GM19455 (cell line): ENCODE results near the gene TTC1.
"Not testable (repeated sequence)": the region's sequence is repeated elsewhere in the genome, so short reads cannot be mapped to it uniquely, and the experiment has no call there.

Experiments used
- ATAC-seq: cut with Tn5 transposase; IDR thresholded peaks from one replicate; pipeline ENCODE4 v1.9.1; 2021; ENCODE audit not compliant: unreplicated experiment

The TTC1 gene, protein sequence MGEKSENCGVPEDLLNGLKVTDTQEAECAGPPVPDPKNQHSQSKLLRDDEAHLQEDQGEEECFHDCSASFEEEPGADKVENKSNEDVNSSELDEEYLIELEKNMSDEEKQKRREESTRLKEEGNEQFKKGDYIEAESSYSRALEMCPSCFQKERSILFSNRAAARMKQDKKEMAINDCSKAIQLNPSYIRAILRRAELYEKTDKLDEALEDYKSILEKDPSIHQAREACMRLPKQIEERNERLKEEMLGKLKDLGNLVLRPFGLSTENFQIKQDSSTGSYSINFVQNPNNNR

DNA sequence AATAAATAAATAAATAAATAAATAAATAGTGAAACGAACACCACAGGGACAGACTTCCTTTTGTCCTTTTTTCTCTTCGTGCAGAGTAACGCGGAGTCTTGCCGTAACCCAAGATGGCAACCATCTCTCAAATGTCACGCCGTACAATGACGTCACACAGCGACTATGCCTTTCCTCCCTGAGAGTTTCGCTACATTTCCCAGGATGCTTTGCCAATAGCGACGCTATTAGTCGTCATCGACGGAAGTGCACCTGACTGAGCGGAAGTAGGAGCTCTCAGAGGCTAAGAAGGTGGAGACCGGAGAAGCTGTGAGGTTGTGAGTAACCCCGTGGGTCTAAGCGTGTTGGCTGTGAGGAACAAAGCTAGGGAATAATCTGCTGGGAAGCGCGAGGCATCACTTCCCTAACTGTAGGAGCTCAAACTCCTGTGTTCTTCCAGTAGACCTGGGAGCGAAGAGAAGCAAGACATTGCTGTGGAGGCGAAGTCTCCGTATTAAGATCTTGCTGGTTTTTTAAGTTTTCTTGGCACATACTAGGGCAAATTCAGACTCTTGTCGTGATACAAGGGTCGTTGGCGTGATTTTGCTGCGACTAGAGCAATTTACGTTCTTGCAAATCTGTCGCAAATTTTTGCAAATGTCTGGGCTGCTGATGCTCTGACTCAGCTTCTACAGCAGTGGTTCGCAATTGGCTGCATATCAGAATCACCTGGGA is at the start of gene TTC1:
Gene TTC1, plus strand, starts transcription at position 263 of the 714 bp plus-strand sequence. CDS start 1,390 bp downstream, outside the sequence.
- peak; percentile 99 for ATAC-seq

DNA sequence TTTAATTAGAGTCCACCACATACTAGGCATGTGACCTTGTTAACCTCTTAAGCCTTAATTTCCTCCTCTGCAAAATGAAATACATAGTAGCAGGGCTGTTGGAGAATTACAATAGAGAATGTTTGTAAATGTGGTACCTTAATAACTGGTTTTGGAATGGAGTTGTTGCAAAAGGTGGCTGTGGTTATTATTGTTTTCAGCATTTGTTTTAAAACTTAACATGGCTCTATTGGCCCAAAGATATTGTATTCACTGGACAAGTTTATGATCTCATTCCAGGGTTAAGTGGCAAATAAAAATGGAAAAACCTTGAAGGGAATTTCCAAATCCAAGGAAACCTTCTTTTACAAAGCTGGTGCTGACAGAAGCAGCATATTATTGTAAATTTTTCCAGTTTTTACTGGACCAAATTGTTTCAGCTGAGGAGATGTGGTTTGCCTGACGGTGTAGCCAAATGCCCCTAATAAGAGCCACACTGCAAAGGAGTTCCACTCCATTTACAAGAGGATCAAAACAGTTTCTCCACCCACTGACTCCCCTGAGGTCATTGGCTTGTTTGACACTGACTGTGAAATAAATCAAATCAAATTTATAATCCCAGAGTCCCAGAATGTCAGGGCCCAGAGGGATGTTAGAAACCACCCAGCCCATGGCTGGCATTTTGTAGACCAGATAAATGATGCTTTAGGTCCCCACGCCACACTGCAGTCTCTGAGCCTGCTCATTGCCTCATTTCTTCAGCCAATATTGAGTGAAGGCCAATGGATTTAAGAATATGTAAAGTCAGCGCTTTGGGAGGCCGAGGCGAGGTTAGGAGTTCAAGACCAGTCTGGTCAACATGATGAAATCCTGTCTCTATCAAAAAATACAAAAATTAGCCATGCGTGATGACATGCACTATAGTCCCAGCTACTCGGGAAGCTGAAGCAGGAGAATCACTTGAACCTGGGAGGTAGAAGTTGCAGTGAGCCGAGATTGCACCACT is 47.5 kb upstream of the TTC1 start:
- no peak for ATAC-seq

DNA sequence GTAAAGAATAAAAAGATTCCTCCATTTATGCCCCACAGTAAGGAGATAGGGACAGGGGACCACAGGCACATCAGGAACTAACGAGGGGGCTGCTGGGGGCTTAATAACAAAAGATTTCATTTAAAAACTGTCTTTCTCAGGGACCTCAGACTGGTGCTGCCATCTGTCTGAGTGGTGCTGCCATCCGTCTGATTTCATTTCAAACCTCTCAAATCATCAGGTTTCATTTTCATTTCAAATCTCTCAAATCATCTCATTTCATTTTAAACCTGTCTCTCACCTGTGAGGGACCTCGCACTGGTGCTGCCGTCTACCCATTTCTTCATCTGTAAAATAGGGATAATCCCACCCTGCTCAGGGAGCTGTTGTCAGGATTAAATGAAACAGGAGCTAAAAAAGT is 46.7 kb upstream of the TTC1 start:
- ATAC-seq = no peak

DNA sequence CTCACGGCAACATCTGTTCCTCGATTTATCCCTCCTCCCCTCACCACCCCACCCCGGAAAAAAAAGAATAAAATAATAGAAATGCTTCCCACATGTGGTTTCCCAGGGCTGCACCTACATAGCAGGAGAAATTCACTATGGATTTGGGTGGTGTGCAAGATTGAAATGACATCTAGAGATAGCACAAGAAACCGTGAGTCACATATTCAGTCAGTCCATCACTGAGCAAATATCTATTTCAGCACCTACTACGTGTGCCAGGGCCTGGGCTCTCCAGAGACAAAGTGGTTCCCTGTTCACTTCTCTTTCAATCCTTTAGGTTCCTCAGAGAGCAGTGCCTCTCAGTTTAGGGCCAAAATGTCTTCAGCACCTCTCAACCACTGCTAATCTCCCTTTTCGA is 45.0 kb upstream of the TTC1 start:
- ATAC-seq = no peak

DNA sequence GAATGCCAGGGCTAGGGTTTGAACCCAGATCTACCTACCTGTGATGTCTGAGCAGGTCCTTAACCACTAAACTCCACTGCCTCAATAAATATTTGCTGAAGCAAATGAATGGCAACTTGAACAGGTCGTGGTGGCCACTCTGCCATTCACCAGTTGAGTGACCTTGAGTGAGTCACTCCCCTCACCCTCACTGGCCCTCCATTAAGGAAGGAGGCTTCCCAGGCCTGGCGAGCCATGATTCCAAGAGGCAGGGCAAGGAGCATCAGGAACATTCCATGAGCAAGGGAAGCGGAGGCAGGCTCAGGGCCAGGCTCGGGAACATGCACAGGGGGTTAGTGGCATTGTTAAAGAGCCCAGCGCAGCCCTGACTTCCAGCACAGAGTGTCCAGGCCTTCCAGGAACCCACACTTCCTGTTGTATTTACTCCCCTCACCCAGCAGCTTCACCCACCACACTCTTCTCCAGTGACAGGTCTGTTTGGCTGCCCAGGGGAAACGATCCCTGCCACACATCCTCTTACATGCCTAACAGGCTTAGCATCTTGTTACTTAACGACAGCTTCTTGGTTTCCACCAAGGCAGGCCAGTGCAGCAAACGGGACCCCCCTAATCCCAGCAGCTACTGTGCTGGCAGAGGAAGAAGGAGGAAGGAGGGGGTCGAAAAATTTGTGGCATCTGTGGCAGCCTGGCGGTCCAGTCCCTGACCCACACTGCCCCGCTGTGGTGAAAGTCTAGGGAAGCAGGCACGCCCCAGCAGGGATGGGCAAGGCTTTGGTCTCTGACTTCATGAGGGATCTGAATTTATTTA is 43.7 kb upstream of the TTC1 start:
- no peak for ATAC-seq

DNA sequence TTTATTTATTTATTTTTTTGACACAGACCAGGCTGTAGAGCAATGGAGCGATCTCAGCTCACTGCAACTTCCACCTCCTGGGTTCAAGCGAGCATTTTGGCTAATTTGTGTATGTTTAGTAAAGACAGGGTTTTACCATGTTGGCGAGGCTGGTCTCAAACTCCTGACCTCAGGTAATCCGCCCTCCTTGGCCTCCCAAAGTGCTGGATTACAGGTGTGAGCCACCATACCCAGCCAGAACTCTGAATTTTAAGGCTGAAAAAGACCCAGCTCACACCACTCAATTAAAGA is 43.2 kb upstream of the TTC1 start:
- ATAC-seq = not testable (repeated sequence)

DNA sequence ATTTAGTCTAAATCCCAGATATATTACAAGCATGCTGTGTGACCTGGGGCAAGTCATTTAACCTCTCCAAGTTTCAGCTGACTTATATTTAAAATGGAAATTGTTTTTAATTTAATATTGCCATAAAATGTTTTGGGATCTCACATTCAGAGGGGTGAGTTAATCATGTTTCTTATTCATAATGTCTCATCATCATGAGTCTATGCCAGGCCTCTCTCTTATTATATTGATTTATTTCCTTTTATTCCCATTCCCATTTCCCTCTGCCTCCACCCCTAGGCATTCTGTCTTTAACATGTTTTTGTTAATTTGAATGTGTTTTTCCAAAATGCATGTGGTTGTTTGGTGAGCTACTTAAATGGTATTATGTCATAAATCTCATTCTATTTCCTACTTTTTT is 39.0 kb upstream of the TTC1 start:
- no peak for ATAC-seq

DNA sequence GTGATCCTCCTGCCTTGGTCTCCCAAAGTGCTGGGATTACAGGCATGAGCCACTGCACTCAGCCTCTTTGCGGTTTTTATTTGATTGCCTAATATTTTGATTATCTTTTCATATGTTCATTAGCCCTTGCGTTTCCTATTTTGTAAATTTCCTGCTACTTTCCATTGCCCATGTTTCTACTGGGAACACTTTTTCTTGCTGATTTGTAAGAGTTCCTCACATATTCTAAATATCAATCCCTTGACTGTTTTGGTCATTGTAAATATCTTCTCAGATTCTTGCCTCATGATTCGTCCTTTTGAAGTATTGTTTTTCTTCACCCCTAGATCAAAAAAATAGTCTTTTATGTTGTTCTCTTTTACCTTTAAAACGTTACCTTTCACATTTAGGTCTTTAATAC is 37.9 kb upstream of the TTC1 start:
- ATAC-seq = no peak

DNA sequence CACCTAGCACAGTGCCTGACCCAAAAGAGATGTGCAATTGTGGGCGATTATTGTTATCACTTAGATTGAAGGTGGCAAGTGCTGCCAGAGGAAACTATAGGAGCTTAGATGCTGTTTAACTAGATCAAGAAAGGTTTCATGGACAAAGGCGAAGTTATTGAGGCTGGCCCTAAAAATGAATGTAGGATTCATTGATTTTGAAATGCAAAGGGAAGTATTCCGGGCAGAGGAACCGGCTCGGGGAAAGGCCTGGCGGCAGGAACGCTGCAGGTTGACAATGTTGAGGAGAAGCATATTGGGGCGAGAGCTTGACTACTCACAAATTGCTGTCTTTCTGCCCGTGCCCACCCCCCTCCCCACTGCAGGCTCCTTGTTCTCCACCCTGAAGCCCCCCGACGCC is 37.4 kb upstream of the TTC1 start:
- no peak for ATAC-seq

DNA sequence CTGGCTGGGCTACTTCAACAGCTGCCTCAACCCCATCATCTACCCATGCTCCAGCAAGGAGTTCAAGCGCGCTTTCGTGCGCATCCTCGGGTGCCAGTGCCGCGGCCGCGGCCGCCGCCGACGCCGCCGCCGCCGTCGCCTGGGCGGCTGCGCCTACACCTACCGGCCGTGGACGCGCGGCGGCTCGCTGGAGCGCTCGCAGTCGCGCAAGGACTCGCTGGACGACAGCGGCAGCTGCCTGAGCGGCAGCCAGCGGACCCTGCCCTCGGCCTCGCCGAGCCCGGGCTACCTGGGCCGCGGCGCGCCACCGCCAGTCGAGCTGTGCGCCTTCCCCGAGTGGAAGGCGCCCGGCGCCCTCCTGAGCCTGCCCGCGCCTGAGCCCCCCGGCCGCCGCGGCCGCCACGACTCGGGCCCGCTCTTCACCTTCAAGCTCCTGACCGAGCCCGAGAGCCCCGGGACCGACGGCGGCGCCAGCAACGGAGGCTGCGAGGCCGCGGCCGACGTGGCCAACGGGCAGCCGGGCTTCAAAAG is 36.9 kb upstream of the TTC1 start:
- no peak for ATAC-seq

DNA sequence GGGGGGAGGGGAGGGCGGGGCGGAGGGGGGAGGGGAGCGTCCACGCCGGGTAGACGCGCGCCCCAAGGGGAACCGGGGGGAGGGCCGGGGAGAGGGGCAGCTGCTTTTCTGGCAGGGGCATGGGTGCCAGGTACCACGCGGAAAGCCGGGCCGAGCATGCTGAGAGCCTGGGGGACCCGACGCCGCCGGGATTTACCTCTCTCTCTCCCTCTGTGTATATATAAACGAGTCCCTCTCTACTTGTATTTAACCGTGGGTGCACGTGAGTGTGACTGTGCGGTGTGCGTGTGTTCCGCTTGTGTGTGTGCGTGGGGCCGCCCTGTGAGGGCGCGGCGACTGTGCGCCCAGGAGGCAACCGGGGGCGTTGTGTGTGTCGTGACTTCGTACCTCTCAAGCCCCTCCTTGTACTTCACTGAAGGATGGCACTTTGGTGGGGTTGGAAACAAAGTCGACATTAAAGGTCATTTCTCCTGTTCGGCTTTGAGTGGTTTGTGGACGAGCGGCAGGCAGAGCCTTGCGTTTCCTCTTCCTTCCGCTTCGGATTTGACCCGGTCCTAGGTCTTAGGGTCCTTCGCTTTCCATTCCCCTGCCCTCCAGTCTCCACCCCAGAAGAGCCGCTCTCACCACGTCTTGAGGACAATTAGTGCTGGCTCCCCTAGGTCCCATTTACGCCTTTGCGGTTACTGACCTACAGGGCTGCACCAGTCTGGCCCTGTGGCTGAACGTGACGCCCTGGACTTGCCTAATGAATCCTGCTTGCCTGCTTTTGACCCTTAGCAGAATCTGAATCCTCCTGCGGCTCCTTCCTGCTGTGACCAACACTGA is 36.2 kb upstream of the TTC1 start:
- ATAC-seq = no peak

DNA sequence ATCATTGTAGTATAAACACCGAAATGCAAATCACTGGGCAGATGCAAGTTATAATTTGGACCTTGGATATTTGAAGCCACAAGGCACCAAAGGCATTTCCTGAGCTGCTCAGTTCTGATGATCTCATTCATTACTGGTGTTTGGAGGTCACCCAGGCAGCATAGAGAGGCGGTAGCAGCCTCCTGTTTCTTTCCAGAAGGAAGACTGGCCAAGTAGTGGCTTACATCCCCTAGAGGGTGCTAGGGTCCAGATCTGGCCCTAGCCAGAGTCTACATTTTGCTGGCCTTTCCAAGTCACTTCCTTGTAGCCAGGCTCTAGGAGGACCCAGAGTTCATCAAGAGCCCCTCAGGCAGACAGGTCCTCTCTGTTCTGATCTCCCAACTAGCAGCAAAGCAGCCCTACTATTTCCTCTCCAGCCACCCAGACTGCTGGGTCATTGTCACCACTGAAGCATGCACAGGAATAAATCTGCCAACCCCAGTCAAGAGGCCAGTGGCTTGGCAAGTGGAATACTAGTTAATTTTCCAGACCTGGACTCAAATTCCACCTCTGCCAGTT is 33.4 kb upstream of the TTC1 start:
- ATAC-seq = no peak

DNA sequence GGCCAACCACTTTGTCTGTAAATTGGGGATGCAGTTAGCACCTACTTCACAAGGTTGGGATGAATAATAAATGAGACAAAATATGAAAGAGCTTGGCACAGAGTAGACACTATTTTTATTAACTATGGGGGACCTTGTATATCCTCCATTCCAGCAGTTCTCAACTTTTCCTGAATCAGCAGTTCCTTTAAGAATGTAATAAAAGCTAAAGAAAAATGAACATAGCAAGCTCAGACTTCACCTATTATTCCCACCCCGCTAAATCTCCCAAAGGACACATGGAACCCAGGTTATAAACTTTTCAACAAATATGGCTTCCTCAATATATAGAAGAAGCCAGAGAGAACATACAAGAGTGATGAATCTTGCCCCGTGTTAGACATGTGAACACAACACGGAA is 32.0 kb upstream of the TTC1 start:
- no peak for ATAC-seq

DNA sequence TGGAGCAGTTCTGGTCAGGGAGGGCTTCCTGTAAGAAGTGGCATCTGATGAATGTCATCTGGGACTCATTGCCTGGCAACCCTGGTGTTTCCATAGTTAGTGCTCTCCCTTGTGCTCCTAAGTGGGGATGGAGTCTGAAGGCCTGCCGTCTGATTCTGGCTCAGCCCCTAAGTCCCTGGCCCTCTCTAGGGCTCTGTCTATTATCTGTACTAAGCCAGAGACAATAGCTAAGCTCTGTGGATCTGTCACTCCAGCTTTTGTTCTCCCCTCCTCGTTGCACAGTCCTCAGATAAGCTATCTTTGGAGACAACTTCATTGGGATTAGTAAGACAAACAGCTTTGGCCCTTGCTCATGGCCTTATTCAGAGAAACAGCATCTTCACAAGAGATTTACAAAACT is 30.6 kb upstream of the TTC1 start:
- no peak for ATAC-seq

DNA sequence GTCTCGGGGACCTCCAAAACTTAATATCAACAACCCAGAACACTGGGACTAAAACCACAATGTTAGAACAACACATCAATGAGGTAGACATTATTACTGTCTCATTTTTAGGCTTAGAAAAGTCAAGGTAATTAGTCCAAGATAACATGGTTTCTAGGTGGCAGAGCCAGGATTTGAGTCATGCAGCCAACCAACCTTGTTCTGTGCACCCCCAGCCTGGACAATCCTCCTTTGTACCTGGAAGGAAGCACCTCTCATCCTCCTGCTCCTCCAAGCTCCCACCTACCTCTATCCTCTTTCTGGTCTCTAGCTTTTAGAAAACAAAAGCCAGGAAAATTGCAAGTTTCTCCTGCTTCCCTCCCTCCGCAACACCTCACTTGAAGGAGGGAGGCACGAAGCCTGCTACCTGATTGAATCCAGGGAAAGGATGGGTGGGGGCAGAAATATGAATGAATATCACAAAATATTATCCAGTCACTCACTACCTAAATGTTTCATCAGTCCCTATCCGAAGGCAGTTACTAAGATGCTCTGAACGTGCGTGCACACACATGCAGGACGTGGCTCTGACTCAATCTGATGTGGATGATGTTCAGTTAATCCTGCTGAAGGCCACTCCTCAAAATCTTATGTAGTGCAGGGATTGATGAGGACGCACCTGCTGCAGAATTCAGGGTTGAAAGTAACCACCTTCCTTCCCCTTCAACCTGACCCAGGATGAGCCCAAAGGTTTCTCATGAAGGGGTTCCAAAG is 26.3 kb upstream of the TTC1 start:
- ATAC-seq = no peak

DNA sequence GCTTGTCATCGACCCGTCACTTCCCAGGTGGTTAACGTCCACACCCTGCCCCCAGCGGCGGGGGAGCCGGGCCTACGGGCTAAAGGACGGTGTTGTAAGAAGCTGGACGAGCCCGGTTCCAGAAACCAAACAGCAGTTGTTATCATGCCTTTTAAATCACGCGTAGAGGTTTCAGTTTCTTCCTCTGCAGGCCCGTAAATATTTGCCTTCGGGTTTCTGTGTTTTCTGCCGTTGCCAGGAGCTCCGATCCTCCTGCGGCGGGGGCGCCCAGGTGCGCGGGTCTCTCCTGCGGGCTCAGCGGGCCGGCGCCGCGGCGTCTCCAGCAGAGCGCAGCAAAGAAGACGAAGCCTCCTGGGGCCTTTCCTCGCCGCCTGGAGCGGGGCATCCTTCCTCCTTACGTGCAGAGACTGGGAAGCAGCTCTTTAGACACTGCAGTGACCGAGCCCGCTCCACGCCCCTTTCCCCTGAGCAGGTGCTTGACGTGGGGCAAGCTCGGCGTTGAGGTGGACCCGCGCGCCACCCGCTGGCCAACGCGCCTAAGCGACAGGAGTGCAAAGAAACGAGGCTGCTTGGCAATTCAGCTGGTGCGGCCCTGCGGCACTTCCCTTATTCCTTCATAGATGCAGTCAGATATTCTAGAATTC is 21.8 kb upstream of the TTC1 start:
- peak; percentile 92 for ATAC-seq

DNA sequence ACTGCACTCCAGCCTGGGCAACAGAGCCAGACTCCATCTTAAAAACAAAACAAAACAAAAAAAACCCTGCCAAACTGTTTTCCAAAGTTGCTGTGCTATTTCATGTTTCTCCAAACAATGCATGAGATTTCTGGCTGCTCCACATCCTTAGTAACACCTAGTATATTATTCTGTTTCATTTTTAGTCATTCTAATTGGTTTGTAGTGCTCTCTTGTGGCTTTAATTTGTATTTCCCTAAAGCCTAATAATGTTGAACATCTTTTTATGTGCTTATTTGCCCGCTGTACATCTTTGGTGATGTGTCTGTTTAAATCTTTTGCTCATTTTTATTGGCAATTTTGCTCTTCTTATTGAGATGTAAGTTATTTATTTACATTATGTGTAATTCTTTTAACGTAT is 18.4 kb upstream of the TTC1 start:
- no peak for ATAC-seq

DNA sequence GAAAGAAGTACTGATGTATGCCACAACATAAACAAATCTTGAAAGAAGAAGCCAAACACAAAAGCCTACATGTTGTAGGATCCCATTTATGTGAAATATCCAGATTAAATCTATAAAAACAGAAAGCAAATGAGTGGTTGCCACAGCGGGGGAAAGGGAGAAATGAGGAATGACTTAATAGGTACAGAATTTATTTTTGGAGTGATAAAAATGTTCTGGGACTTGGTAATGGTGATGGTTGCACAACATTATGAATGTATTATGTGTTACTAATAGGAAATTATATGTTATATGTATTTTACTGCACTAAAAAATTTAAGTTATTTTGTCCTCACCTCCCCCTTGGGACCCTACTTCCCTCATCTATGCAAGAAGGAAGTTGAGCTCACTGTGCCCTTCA is 16.4 kb upstream of the TTC1 start:
- ATAC-seq = no peak
